ENCODE results near the gene ERG.

Gene ERG
- 0 reads per million in 2 donors for total RNA-seq

GRCh38 chr21:38498057-38498833 lies at the start of gene ERG:
TSS of gene ERG (minus strand) at chr21:38498477. CDS start at chr21:38498380, 97 bp downstream.
- DNase-seq, result peak in 1 of 5 experiments; percentile 26

- no peak for DNase-seq
These were observed 46.4 kb upstream of the ERG start for GRCh38 chr21:38544661-38545060.

GRCh38 chr21:38542263-38542662 lies 44.0 kb upstream of the ERG start:
- DNase-seq, result no peak

GRCh38 chr21:38538353-38538752 lies 40.1 kb upstream of the ERG start:
- DNase-seq, result no peak

GRCh38 chr21:38534591-38534990 lies 36.3 kb upstream of the ERG start:
- DNase-seq, result no peak

- DNase-seq, result no peak
These were observed 35.6 kb upstream of the ERG start for GRCh38 chr21:38533887-38534286.

GRCh38 chr21:38531591-38531990 lies 33.3 kb upstream of the ERG start:
- no peak for DNase-seq

GRCh38 chr21:38531039-38531541 lies 32.8 kb upstream of the ERG start:
- DNase-seq, result no peak

- no peak for DNase-seq
These were observed 29.5 kb upstream of the ERG start for GRCh38 chr21:38527737-38528136.

- peak in 1 of 5 experiments; percentile 86 for DNase-seq
These were observed 27.2 kb upstream of the ERG start for GRCh38 chr21:38525454-38525853.

GRCh38 chr21:38524168-38525153 lies 26.2 kb upstream of the ERG start:
- no peak for DNase-seq

GRCh38 chr21:38520511-38520910 lies 22.2 kb upstream of the ERG start:
- peak in 1 of 5 experiments; percentile 93 for DNase-seq

- no peak for DNase-seq
These were observed 13.5 kb upstream of the ERG start for GRCh38 chr21:38511662-38512243.

- DNase-seq, result no peak
These were observed 12.9 kb upstream of the ERG start for GRCh38 chr21:38511198-38511597.

GRCh38 chr21:38507374-38507942 lies 9.2 kb upstream of the ERG start:
- no peak for DNase-seq

GRCh38 chr21:38506661-38507281 lies 8.5 kb upstream of the ERG start:
- DNase-seq, result peak in 1 of 5 experiments; percentile 92

GRCh38 chr21:38505654-38506523 lies 7.6 kb upstream of the ERG start:
- peak in 1 of 5 experiments; percentile 83 for DNase-seq

GRCh38 chr21:38504066-38504465 lies 5.8 kb upstream of the ERG start:
- DNase-seq, result no peak

GRCh38 chr21:38503583-38503982 lies 5.3 kb upstream of the ERG start:
- no peak for DNase-seq

- DNase-seq, result no peak
These were observed 1.8 kb upstream of the ERG start for GRCh38 chr21:38500073-38500472.

- no peak for DNase-seq
These were observed 1.0 kb upstream of the ERG start for GRCh38 chr21:38499296-38499695.

All from T-helper 2 cell (primary cell).